Measurements from ENCODE around the gene PQBP1. TPM values are rescaled to one million over a fixed set of nuclear protein-coding genes. Genes with fewer than 3 reads are reported as not detected.

Gene PQBP1
- total RNA-seq, 1 donor: 27.2 TPM

DNA sequence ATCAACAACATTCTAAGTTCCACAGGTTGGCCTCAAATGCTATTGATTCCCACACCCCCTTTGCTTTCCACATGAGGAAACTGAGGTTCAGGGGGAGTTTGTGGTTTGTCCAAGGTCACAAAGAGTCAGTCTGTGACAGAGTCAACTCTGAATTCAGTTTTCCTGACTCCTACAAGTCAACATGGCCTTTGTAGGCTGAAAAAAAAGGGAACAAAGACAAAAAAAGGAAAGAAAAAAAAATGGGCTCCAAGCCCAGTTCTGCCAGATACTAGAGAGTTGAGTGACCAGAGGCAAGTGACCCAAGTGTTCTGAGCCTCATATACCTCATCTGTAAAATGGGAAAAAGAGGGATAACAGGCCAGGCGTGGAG lies 37.6 kb downstream of the PQBP1 start:
- no peak for DNase-seq (ENCODE audit: low read depth)
- no peak overlapping the region for H3K4me3 ChIP-seq (ENCODE audit: low read depth, low read length)
- TF ChIP-seq, protein P1, sequence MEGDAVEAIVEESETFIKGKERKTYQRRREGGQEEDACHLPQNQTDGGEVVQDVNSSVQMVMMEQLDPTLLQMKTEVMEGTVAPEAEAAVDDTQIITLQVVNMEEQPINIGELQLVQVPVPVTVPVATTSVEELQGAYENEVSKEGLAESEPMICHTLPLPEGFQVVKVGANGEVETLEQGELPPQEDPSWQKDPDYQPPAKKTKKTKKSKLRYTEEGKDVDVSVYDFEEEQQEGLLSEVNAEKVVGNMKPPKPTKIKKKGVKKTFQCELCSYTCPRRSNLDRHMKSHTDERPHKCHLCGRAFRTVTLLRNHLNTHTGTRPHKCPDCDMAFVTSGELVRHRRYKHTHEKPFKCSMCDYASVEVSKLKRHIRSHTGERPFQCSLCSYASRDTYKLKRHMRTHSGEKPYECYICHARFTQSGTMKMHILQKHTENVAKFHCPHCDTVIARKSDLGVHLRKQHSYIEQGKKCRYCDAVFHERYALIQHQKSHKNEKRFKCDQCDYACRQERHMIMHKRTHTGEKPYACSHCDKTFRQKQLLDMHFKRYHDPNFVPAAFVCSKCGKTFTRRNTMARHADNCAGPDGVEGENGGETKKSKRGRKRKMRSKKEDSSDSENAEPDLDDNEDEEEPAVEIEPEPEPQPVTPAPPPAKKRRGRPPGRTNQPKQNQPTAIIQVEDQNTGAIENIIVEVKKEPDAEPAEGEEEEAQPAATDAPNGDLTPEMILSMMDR (IDR thresholded peaks at IDR 0.05; ENCODE audit: insufficient read depth, low read depth, low read length): no peak

DNA sequence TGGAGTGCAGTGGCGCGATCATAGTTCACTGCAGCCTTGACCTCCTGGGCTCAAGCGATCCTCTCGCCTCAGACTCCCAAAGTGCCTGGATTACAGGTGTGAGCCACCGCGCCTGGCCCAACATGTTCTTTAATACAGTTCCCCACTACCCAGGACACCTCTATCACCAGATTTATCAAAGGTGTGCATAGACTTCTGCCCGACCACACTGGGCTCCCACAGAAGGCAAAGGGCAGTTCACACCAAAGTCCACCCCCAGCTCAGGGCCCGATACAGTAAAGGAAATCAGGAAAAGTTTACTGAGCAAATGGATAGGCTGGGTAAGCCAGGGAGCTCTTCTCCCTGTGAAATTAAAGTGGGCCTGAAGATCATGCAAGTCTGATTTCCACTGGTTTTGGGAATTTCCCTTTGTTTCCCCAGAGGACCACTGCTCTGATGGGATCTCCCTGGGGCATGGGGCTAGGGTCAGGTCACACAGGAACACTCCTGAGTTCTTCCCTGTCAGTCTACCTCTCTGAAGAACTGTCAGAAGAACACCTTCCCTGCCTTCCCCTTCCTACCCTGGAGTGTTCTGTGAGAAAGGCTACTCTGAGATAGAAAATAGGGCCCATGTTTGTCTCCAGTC lies 38.8 kb downstream of the PQBP1 start:
- no peak for DNase-seq (ENCODE audit: low read depth)
- H3K4me3 ChIP-seq (ENCODE audit: low read depth, low read length): no peak overlapping the region
- TF ChIP-seq, protein P1 (IDR thresholded peaks at IDR 0.05; ENCODE audit: insufficient read depth, low read depth, low read length): no peak

DNA sequence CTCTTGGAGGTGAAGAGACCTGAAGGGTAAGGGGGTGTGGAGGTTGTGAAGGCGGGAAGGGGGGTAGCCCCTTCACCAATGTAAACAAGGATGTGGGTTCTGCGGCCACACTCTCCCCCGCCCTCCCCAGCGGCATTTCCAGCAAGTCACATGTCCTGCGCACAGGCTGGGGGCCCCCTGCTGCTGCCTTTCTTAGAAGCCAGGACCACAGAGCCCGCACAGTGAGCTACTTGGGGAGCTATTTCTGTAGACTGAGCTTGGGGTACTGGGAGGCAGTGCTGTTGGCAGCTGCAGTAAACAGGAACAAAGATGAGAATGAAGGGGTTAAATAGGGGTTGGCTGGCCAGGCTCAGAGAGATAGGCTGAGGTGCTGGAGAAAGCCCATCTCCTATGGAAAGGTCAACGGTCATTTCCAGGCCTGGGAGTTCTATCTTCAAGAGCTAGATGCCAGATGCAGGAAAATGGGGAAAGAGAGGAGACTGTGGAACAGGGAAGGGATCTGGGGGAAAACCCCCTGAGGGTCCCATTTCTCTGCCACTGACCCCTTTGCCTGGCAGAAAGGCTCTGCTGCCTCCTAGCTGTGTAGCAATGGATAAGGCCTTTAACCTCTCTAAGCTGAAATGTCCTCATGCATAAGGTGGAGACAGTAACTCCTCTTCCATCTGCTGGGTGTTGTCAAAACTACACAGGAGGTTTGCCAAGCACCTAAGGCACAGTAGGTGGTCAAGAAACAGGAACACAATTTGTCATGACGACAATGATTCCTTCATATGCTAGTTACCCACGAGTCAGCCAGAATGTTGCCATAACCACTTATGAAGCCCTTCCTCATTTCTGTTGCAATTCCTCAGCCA lies 39.6 kb downstream of the PQBP1 start:
- peak; percentile 19 for DNase-seq (ENCODE audit: low read depth)
- TF ChIP-seq, protein P1 (IDR thresholded peaks at IDR 0.05; ENCODE audit: insufficient read depth, low read depth, low read length): peak; percentile 19
- no peak overlapping the region for H3K4me3 ChIP-seq (ENCODE audit: low read depth, low read length)

DNA sequence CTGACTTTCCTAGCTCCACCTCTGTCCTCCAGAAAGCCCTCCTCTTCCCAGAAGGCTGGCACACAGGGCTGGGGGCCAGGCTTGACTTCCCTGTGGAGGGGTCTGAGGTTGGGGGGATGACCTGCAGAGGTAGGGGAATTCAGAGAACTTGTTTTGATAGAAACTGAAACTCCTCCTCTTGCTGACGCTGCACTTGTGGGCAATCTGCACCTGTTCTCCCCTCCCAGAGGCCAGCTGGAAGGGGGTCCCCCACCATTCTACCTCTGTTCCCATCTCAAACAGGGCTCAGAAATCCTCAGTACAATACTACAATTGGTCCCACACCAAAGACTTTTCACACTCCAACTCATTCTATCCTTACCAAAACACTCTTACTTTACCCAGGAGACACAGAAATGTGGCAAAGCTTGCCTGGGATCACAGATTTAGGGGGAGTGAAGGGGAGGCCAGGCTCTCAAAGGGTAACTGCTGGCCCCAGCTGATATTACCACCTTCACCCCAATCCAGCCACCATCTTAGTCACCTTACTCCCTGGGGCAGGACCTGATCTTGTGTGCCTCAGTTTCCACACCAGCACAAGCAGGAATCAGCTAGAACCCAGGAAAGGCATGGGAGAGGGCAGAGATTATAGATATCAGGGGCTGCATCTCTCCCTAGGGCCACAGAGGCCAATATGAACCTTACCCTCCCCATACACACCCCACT lies 41.1 kb downstream of the PQBP1 start:
- TF ChIP-seq, protein P1 (IDR thresholded peaks at IDR 0.05; ENCODE audit: insufficient read depth, low read depth, low read length): no peak
- H3K4me3 ChIP-seq (ENCODE audit: low read depth, low read length): no peak overlapping the region
- DNase-seq (ENCODE audit: low read depth): no peak

DNA sequence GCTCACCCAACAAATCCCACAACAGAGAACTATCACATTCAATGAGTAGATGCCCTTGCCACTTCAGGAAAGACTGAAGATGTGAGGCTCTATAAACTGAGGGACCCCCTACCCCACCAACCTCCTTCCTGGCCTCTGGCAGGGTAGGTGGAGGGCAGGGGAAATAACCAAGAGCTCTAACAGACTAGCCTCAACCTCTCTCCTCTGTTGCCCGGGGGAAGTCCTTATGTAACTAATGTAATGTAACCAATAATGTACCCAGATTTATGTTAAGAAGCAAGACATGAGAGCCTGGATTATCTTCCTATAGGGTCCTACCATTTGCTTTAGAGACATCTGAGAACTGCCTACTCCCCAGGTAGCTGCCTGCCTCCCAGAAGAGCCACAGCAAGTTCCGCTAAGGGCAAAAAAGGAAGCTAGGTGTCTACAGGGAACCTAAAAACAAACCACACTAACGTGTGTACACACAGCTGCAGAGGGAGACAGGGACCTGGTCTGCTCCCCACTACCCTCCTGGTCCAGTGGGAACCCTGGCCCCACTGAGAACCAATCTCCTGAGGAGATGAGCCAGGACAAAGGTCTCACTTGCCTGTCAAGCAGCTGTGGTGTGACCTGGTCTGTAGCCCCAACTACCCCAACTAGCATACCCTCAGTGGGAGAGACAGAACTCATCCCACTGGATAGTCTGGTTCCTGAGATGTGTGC lies 41.9 kb downstream of the PQBP1 start:
- DNase-seq (ENCODE audit: low read depth): no peak
- TF ChIP-seq, protein P1 (IDR thresholded peaks at IDR 0.05; ENCODE audit: insufficient read depth, low read depth, low read length): no peak
- H3K4me3 ChIP-seq (ENCODE audit: low read depth, low read length): no peak overlapping the region

DNA sequence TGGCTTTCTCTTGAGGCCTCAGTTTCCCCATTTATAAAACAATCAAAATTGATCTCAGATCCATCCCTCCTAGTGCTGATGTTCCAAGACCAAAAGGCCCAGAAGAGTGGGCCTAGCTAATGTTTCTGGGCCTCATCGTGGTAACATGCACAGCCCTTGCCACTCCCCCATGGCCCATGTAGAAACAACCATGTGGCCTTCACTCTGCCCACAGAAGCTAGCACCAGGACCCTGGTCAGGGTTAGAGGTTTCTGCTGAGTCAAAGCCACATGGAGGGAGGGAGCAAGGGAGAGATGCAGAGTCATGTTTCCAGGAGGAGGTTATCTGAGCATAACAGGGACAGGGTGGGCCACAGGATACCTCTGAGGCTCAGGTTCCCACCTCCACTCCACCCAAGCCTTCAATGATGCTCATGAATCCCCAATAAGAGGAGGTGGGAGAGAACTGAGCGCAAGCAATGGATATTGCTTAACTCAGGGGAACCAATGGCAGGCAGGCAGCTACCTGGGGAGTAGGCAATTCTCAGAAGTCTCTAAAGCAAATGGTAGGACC lies 42.8 kb downstream of the PQBP1 start:
- DNase-seq (ENCODE audit: low read depth): no peak
- TF ChIP-seq, protein P1 (IDR thresholded peaks at IDR 0.05; ENCODE audit: insufficient read depth, low read depth, low read length): no peak
- no peak overlapping the region for H3K4me3 ChIP-seq (ENCODE audit: low read depth, low read length)

Data from fibroblast of villous mesenchyme (primary cell).